ENCODE results near the gene KLF16.

KLF16 gene

DNA sequence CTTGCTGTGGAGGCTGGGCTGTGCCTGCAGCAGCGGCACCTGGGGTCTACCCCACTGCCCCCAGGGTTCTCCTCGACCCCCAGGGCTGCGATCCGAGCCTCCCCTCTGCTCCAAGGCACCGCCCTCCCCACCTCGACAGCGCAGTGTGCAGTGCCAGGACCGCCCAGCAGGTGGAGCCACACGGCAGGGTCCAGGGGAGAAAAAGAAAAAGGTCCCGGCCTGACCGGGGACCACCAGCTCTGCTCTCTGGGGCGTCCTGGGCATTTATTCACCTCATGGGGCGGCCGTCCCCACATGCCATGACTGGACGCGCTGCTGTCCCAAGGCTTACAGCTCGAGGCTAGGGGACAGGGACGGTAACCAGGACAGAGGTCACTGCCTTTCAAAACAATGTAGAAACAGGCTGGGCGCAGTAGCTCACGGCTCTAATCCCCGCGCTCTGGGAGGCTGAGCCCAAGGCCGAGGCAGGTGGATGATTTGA is 25.7 kb downstream of the KLF16 start:
- H3K36me3 ChIP-seq (replicated peaks; ENCODE audit: insufficient read depth, low read length) = no peaks in the 10 kb centered on the region
- no peak overlapping the region for H3K9ac ChIP-seq (ENCODE audit: low read length)
- no peak overlapping the region for H3K4me2 ChIP-seq (ENCODE audit: low read depth, low read length)
- H3K27ac ChIP-seq (ENCODE audit: low read length) = no peak overlapping the region
- H3F3A ChIP-seq (ENCODE audit: insufficient read depth, low read length) = no peaks in the 10 kb centered on the region
- H3K27me3 ChIP-seq (replicated peaks; ENCODE audit: insufficient read depth, low read length) = no peaks in the 10 kb centered on the region
- H3K9me3 ChIP-seq (replicated peaks; ENCODE audit: insufficient read depth, low read length) = no peaks in the 10 kb centered on the region
- H3K79me2 ChIP-seq (ENCODE audit: low read length) = peaks cover 98% of the 10 kb centered on the region
- H3K9me2 ChIP-seq (replicated peaks; ENCODE audit: insufficient read depth, low read length) = no peaks in the 10 kb centered on the region
- DNase-seq = no peak
- H3K4me3 ChIP-seq (ENCODE audit: low read length) = no peak overlapping the region
- H4K20me1 ChIP-seq (ENCODE audit: insufficient read depth, low read length) = peaks cover 36% of the 10 kb centered on the region
- H2AFZ ChIP-seq (ENCODE audit: low read length) = no peak overlapping the region
- TF ChIP-seq, protein P1, sequence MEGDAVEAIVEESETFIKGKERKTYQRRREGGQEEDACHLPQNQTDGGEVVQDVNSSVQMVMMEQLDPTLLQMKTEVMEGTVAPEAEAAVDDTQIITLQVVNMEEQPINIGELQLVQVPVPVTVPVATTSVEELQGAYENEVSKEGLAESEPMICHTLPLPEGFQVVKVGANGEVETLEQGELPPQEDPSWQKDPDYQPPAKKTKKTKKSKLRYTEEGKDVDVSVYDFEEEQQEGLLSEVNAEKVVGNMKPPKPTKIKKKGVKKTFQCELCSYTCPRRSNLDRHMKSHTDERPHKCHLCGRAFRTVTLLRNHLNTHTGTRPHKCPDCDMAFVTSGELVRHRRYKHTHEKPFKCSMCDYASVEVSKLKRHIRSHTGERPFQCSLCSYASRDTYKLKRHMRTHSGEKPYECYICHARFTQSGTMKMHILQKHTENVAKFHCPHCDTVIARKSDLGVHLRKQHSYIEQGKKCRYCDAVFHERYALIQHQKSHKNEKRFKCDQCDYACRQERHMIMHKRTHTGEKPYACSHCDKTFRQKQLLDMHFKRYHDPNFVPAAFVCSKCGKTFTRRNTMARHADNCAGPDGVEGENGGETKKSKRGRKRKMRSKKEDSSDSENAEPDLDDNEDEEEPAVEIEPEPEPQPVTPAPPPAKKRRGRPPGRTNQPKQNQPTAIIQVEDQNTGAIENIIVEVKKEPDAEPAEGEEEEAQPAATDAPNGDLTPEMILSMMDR (IDR thresholded peaks at IDR 0.05; ENCODE audit: low read length) = peak; percentile 97
- TF ChIP-seq EZH2 (optimal IDR thresholded peaks at IDR 0.05; ENCODE audit: low read depth, low read length) (no peak), EZH2phosphoT487 (IDR thresholded peaks at IDR 0.05; ENCODE audit: low read length) (no peak)
- no peaks in the 10 kb centered on the region for H3K4me1 ChIP-seq (ENCODE audit: low read length)

DNA sequence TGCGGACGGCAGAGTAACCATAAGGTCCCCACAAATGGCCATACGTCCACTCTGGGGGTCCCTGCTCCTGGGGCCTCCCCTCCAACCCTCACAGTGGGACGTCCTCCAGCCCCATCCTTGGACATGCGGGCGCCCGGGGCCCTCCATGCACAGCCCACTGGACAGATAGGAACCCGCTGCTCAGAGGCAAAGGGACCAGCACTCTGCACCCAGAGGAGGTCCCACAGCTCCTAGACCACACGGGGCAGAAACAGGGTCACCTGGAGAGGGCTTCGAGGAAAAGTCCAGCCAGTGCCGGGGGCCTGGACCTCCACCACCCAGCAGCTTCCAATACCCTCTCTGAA is 26.2 kb downstream of the KLF16 start:
- Histone ChIP-seq H3K4me2 (ENCODE audit: low read depth, low read length) (no peak overlapping the region), H2AFZ (ENCODE audit: low read length) (no peak overlapping the region), H3K9me2 (replicated peaks; ENCODE audit: insufficient read depth, low read length) (no peaks in the 10 kb centered on the region), H3K27ac (ENCODE audit: low read length) (no peak overlapping the region), H4K20me1 (ENCODE audit: insufficient read depth, low read length) (peaks cover 33% of the 10 kb centered on the region), H3K79me2 (ENCODE audit: low read length) (peaks cover 96% of the 10 kb centered on the region), H3K27me3 (replicated peaks; ENCODE audit: insufficient read depth, low read length) (no peaks in the 10 kb centered on the region), H3K4me3 (ENCODE audit: low read length) (no peak overlapping the region), H3K9me3 (replicated peaks; ENCODE audit: insufficient read depth, low read length) (no peaks in the 10 kb centered on the region), H3F3A (ENCODE audit: insufficient read depth, low read length) (no peaks in the 10 kb centered on the region), H3K4me1 (ENCODE audit: low read length) (no peaks in the 10 kb centered on the region), H3K36me3 (replicated peaks; ENCODE audit: insufficient read depth, low read length) (no peaks in the 10 kb centered on the region), H3K9ac (ENCODE audit: low read length) (no peak overlapping the region)
- TF ChIP-seq EZH2 (optimal IDR thresholded peaks at IDR 0.05; ENCODE audit: low read depth, low read length) (no peak), EZH2phosphoT487 (IDR thresholded peaks at IDR 0.05; ENCODE audit: low read length) (no peak)
- TF ChIP-seq, protein P1 (IDR thresholded peaks at IDR 0.05; ENCODE audit: low read length) = no peak
- no peak for DNase-seq

DNA sequence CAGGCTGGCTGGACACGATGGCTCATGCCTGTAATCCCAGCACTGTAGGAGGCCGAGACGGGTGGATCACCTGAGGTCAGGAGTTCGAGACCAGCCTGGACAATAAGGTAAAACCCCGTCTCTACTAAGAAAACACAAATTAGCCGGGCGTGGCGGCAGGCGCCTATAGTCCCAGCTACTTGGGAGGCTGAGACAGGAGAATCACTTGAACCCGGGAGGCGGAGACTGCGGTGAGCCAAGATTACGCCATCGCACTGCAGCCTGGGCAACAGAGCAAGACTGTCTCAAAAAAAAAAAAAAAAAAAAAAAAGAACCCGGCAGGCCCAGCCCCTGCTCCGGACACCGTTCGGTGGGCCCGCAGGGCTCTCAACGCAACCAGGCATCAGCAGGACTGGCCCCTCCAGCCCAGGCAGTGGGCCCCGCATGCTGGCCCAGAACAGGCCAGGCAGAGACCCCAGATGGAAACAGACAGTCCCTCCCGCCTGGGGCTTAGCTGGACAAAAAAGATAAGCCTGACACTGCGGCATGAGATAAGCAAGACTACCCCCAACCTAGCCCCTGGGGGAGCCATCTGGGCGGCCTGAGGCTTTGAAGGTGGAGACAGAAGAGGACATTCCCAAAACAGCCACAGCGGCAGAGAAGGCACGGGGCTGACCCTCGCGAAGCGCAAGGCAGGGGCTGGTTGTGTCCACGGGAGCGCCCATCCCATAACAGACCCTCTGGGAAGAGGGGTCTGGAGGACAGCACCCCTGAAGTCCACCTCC is 26.7 kb downstream of the KLF16 start:
- no peak overlapping the region for H2AFZ ChIP-seq (ENCODE audit: low read length)
- H3K4me3 ChIP-seq (ENCODE audit: low read length) = no peak overlapping the region
- H3K27ac ChIP-seq (ENCODE audit: low read length) = no peak overlapping the region
- H4K20me1 ChIP-seq (ENCODE audit: insufficient read depth, low read length) = peaks cover 31% of the 10 kb centered on the region
- no peak overlapping the region for H3K4me2 ChIP-seq (ENCODE audit: low read depth, low read length)
- no peak for TF ChIP-seq EZH2 (optimal IDR thresholded peaks at IDR 0.05; ENCODE audit: low read depth, low read length)
- TF ChIP-seq, protein P1 (IDR thresholded peaks at IDR 0.05; ENCODE audit: low read length) = no peak
- TF ChIP-seq EZH2phosphoT487 (IDR thresholded peaks at IDR 0.05; ENCODE audit: low read length) = no peak
- no peaks in the 10 kb centered on the region for H3K9me3 ChIP-seq (replicated peaks; ENCODE audit: insufficient read depth, low read length)
- no peaks in the 10 kb centered on the region for H3K27me3 ChIP-seq (replicated peaks; ENCODE audit: insufficient read depth, low read length)
- DNase-seq = no peak
- H3K4me1 ChIP-seq (ENCODE audit: low read length) = no peaks in the 10 kb centered on the region
- H3K9me2 ChIP-seq (replicated peaks; ENCODE audit: insufficient read depth, low read length) = no peaks in the 10 kb centered on the region
- peaks cover 96% of the 10 kb centered on the region for H3K79me2 ChIP-seq (ENCODE audit: low read length)
- H3K9ac ChIP-seq (ENCODE audit: low read length) = no peak overlapping the region
- H3F3A ChIP-seq (ENCODE audit: insufficient read depth, low read length) = no peaks in the 10 kb centered on the region
- H3K36me3 ChIP-seq (replicated peaks; ENCODE audit: insufficient read depth, low read length) = no peaks in the 10 kb centered on the region

Measured in MM.1S (cell line).